ENCODE data around the gene RHO.

The RHO gene

GRCh38 chr3:129535075-129535474, 6.6 kb downstream of the RHO start:
- H3K79me2 ChIP-seq (ENCODE audit: insufficient read depth, low read length): no peaks in the 10 kb centered on the region
- no peak overlapping the region for H3K9ac ChIP-seq (ENCODE audit: low read length)
- no peak overlapping the region for H3K4me3 ChIP-seq (ENCODE audit: insufficient read depth, low read length, poor library complexity, severe bottlenecking)
- H3K36me3 ChIP-seq (ENCODE audit: low read length): no peaks in the 10 kb centered on the region
- H3F3A ChIP-seq (ENCODE audit: insufficient read depth): no peaks in the 10 kb centered on the region
- no peak overlapping the region for H2AFZ ChIP-seq (ENCODE audit: low read depth, low read length, severe bottlenecking)
- H3K27ac ChIP-seq (ENCODE audit: low read depth, low read length): no peak overlapping the region
- H3K9me2 ChIP-seq (replicated peaks; ENCODE audit: insufficient read depth, low read length): no peaks in the 10 kb centered on the region
- no peaks in the 10 kb centered on the region for H3K27me3 ChIP-seq (ENCODE audit: low read length)
- TF ChIP-seq EZH2phosphoT487 (conservative IDR thresholded peaks at IDR 0.05; ENCODE audit: low read length) (no peak), CTCF (IDR thresholded peaks at IDR 0.05; ENCODE audit: insufficient read depth, low read length, poor library complexity, severe bottlenecking) (no peak)
- no peaks in the 10 kb centered on the region for H3K9me3 ChIP-seq (ENCODE audit: insufficient read depth, low read length)
- no peak overlapping the region for H3K4me2 ChIP-seq (ENCODE audit: low read depth, low read length, poor library complexity, severe bottlenecking)
- H4K20me1 ChIP-seq (ENCODE audit: low read depth, low read length): no peaks in the 10 kb centered on the region

DNA sequence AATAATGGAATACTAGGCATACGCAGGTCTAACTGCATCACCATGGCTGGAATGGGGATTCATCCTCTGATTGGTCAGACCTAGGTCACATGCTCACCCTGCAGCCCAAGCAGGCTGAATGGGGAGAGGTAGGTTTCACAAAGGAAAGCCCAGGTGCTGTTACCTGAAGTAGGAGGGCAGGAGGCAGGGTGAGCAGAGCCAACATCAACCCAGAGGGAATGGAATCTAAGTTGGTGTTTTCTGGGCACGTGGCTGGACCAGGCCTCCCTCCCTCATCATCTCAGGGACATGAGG, 7.9 kb downstream of the RHO start:
- H3K79me2 ChIP-seq (ENCODE audit: insufficient read depth, low read length): no peaks in the 10 kb centered on the region
- no peak overlapping the region for H3K4me2 ChIP-seq (ENCODE audit: low read depth, low read length, poor library complexity, severe bottlenecking)
- no peak overlapping the region for H3K4me3 ChIP-seq (ENCODE audit: insufficient read depth, low read length, poor library complexity, severe bottlenecking)
- no peaks in the 10 kb centered on the region for H3K9me2 ChIP-seq (replicated peaks; ENCODE audit: insufficient read depth, low read length)
- TF ChIP-seq CTCF (IDR thresholded peaks at IDR 0.05; ENCODE audit: insufficient read depth, low read length, poor library complexity, severe bottlenecking) (no peak), EZH2phosphoT487 (conservative IDR thresholded peaks at IDR 0.05; ENCODE audit: low read length) (no peak)
- H3K27ac ChIP-seq (ENCODE audit: low read depth, low read length): no peak overlapping the region
- no peaks in the 10 kb centered on the region for H3K36me3 ChIP-seq (ENCODE audit: low read length)
- no peaks in the 10 kb centered on the region for H4K20me1 ChIP-seq (ENCODE audit: low read depth, low read length)
- H3K9ac ChIP-seq (ENCODE audit: low read length): no peak overlapping the region
- H3K27me3 ChIP-seq (ENCODE audit: low read length): no peaks in the 10 kb centered on the region
- H3F3A ChIP-seq (ENCODE audit: insufficient read depth): no peaks in the 10 kb centered on the region
- H3K9me3 ChIP-seq (ENCODE audit: insufficient read depth, low read length): no peaks in the 10 kb centered on the region
- H2AFZ ChIP-seq (ENCODE audit: low read depth, low read length, severe bottlenecking): no peak overlapping the region

DNA sequence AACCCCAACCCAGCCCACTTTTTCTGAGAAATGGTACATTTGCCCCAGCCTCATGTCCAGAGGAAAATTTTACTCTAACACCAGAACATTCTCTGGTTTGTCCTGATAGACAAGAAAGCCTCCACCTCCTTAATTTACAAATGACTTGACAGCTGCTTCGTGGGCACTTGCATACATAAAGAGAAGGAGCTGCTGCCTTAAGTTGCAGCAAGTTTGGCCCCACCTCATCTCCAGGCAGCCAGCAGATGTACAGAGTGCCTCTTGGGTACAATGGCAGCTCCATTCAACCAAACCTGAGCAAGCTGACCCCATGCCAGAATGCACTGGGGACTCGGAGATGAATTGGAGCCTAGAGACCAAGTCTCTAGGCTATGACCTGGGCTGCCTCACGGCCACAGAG, 8.4 kb downstream of the RHO start:
- H3K27ac ChIP-seq (ENCODE audit: low read depth, low read length): no peak overlapping the region
- no peaks in the 10 kb centered on the region for H3K9me2 ChIP-seq (replicated peaks; ENCODE audit: insufficient read depth, low read length)
- H3K27me3 ChIP-seq (ENCODE audit: low read length): no peaks in the 10 kb centered on the region
- no peaks in the 10 kb centered on the region for H4K20me1 ChIP-seq (ENCODE audit: low read depth, low read length)
- no peak overlapping the region for H3K9ac ChIP-seq (ENCODE audit: low read length)
- H2AFZ ChIP-seq (ENCODE audit: low read depth, low read length, severe bottlenecking): no peak overlapping the region
- H3K9me3 ChIP-seq (ENCODE audit: insufficient read depth, low read length): no peaks in the 10 kb centered on the region
- H3K79me2 ChIP-seq (ENCODE audit: insufficient read depth, low read length): no peaks in the 10 kb centered on the region
- H3F3A ChIP-seq (ENCODE audit: insufficient read depth): no peaks in the 10 kb centered on the region
- H3K4me3 ChIP-seq (ENCODE audit: insufficient read depth, low read length, poor library complexity, severe bottlenecking): no peak overlapping the region
- TF ChIP-seq EZH2phosphoT487 (conservative IDR thresholded peaks at IDR 0.05; ENCODE audit: low read length) (no peak), CTCF (IDR thresholded peaks at IDR 0.05; ENCODE audit: insufficient read depth, low read length, poor library complexity, severe bottlenecking) (no peak)
- H3K36me3 ChIP-seq (ENCODE audit: low read length): no peaks in the 10 kb centered on the region
- H3K4me2 ChIP-seq (ENCODE audit: low read depth, low read length, poor library complexity, severe bottlenecking): no peak overlapping the region

GRCh38 chr3:129539206-129539605, 10.8 kb downstream of the RHO start:
- Histone ChIP-seq H3K27me3 (ENCODE audit: low read length) (no peaks in the 10 kb centered on the region), H4K20me1 (ENCODE audit: low read depth, low read length) (no peaks in the 10 kb centered on the region), H3K27ac (ENCODE audit: low read depth, low read length) (no peak overlapping the region), H2AFZ (ENCODE audit: low read depth, low read length, severe bottlenecking) (no peak overlapping the region), H3K79me2 (ENCODE audit: insufficient read depth, low read length) (no peaks in the 10 kb centered on the region), H3K9me3 (ENCODE audit: insufficient read depth, low read length) (no peaks in the 10 kb centered on the region), H3K9ac (ENCODE audit: low read length) (no peak overlapping the region), H3K36me3 (ENCODE audit: low read length) (no peaks in the 10 kb centered on the region), H3K9me2 (replicated peaks; ENCODE audit: insufficient read depth, low read length) (no peaks in the 10 kb centered on the region), H3F3A (ENCODE audit: insufficient read depth) (no peaks in the 10 kb centered on the region), H3K4me2 (ENCODE audit: low read depth, low read length, poor library complexity, severe bottlenecking) (no peak overlapping the region), H3K4me3 (ENCODE audit: insufficient read depth, low read length, poor library complexity, severe bottlenecking) (no peak overlapping the region)
- TF ChIP-seq CTCF (IDR thresholded peaks at IDR 0.05; ENCODE audit: insufficient read depth, low read length, poor library complexity, severe bottlenecking): no peak
- no peak for TF ChIP-seq EZH2phosphoT487 (conservative IDR thresholded peaks at IDR 0.05; ENCODE audit: low read length)
